HCT116 (cell line): ENCODE results near the gene HIGD2A. TPM values are rescaled to one million over a fixed set of nuclear protein-coding genes. Genes with fewer than 3 reads are reported as not detected.

Experiments
- ATAC-seq: fragments of 200-7000 bp; cut with Tn5 transposase; 2 replicates; pipeline ENCODE4 v1.9.1; 2020; ENCODE audit warnings: mild to moderate bottlenecking, moderate library complexity
- BruUV-seq: library from RNA; stranded (reverse); fragments of 400-500 nt; replicated peaks from 2 replicates; lab custom pipeline; 2021; lab: Mats Ljungman, UMichigan
- CTCF ChIA-PET: fragments of 300-600 bp; sonication (Branson Sonifier 250); formaldehyde crosslinking; loops from one replicate; lab custom pipeline; 2021; ENCODE audit warnings: antibody characterized with exemption; lab: Charles Lee
- POLR2A ChIA-PET: fragments of 300-600, 350-600 bp; sonication (Branson Sonifier 250); formaldehyde crosslinking; loops from one replicate; lab custom pipeline; 2021; ENCODE audit warnings: antibody characterized with exemption; lab: Charles Lee
- RAD21 ChIA-PET, 2 experiments: fragments of 300-600 bp; sonication (Branson Sonifier 250); formaldehyde crosslinking; loops; one replicate each; lab custom pipeline; 2023; ENCODE audit warnings: low total read pairs in 2 of 2; ENCODE audit not compliant: uncharacterized antibody in 2 of 2, unreplicated experiment in 2 of 2, low non-redundant PET in 1 of 2; lab: Charles Lee
- DNase-seq: peaks from one replicate; pipeline ENCODE4 v3.0.0-alpha.2; 2010; ENCODE audit warnings: low read depth, low spot score
- H2AFZ ChIP-seq: fragments of 200-600 bp; shearing (Covaris generic), sonication (generic); 2 replicates; pipeline ENCODE4 v1.6.1; 2017; ENCODE audit warnings: low read depth, mixed run types, mixed read lengths, antibody characterized with exemption, low read length; ENCODE audit not compliant: poor library complexity, severe bottlenecking
- H3K27ac ChIP-seq: 2 replicates; pipeline ENCODE4 v1.5.1; 2012; ENCODE audit warnings: low read depth, low read length
- H3K27me3 ChIP-seq: fragments of 200-600 bp; sonication (generic); 2 replicates; pipeline ENCODE4 v1.6.1; 2016; ENCODE audit warnings: mixed run types, low read length, mixed read lengths; ENCODE audit not compliant: insufficient read depth
- H3K36me3 ChIP-seq, 2 experiments: fragments of 200-500 bp in 1 of 2; fragments of 200-600 bp in 1 of 2; sonication (Bioruptor generic) in 1 of 2; sonication (generic) in 1 of 2; 2 replicates each; pipeline versions ENCODE4 v1.5.1 to v1.6.1; 2014 to 2016; ENCODE audit warnings: low read length in 2 of 2, inconsistent platforms in 1 of 2, mixed read lengths in 1 of 2, mixed run types in 1 of 2; ENCODE audit not compliant: insufficient read depth in 2 of 2, control insufficient read depth in 1 of 2
- H3K4me1 ChIP-seq, 2 experiments: fragments of 200-600 bp in 1 of 2; sonication (generic) in 1 of 2; 2 replicates each; pipeline versions ENCODE4 v1.5.1 to v1.6.1; 2012 to 2017; ENCODE audit warnings: low read length in 2 of 2, inconsistent platforms in 1 of 2, mild to moderate bottlenecking in 1 of 2, mixed read lengths in 1 of 2, mixed run types in 1 of 2, moderate library complexity in 1 of 2; ENCODE audit not compliant: insufficient read depth in 2 of 2, control insufficient read depth in 1 of 2
- H3K4me2 ChIP-seq: fragments of 200-600 bp; sonication (generic); 2 replicates; pipeline ENCODE4 v1.6.1; 2017; ENCODE audit warnings: mixed run types, low read length, mixed read lengths
- H3K4me3 ChIP-seq, 2 experiments: fragments of 200-600 bp in 1 of 2; sonication (generic) in 1 of 2; replicated peaks in 1 of 2; 2 replicates each; pipeline ENCODE4 v1.5.1; 2011 to 2016; ENCODE audit warnings: low read length in 2 of 2, control low read depth in 1 of 2, low read depth in 1 of 2, mild to moderate bottlenecking in 1 of 2, mixed read lengths in 1 of 2, mixed run types in 1 of 2
- H3K79me2 ChIP-seq: fragments of 200-600 bp; sonication (generic); 2 replicates; pipeline ENCODE4 v1.6.1; 2017; ENCODE audit warnings: mild to moderate bottlenecking, mixed run types, low read length, moderate library complexity, mixed read lengths; ENCODE audit not compliant: insufficient read depth
- H3K9ac ChIP-seq: fragments of 200-600 bp; sonication (generic); 2 replicates; pipeline ENCODE4 v1.6.1; 2016; ENCODE audit warnings: low read length, mixed read lengths
- H3K9me2 ChIP-seq: fragments of 200-600 bp; sonication (generic), shearing (Covaris generic); 2 replicates; pipeline ENCODE4 v1.6.1; 2017; ENCODE audit warnings: mixed run types, mild to moderate bottlenecking, moderate library complexity; ENCODE audit not compliant: insufficient read depth
- H3K9me3 ChIP-seq, 2 experiments: fragments of 200-500 bp in 1 of 2; fragments of 200-600 bp in 1 of 2; sonication (Bioruptor generic) in 1 of 2; sonication (generic) in 1 of 2; 2 replicates each; pipeline ENCODE4 v1.6.1; 2014 to 2017; ENCODE audit warnings: low read length in 2 of 2, mixed read lengths in 2 of 2, inconsistent platforms in 1 of 2, low read depth in 1 of 2, mild to moderate bottlenecking in 1 of 2, mixed run types in 1 of 2, moderate library complexity in 1 of 2; ENCODE audit not compliant: control insufficient read depth in 1 of 2, insufficient read depth in 1 of 2
- H4K20me1 ChIP-seq: fragments of 200-600 bp; sonication (generic), shearing (Covaris generic); 2 replicates; pipeline ENCODE4 v1.6.1; 2017; ENCODE audit warnings: mixed run types, mild to moderate bottlenecking, moderate library complexity; ENCODE audit not compliant: insufficient read depth
- CBX3 ChIP-seq: IDR thresholded peaks from 2 replicates; pipeline ENCODE4 v1.6.1; 2012; ENCODE audit warnings: low read depth
- FOSL1 ChIP-seq: IDR thresholded peaks from 2 replicates; pipeline ENCODE4 v1.6.1; 2012; ENCODE audit warnings: low read depth
- JUND ChIP-seq: IDR thresholded peaks from 2 replicates; pipeline ENCODE4 v1.6.1; 2012
- MAX ChIP-seq: IDR thresholded peaks from 2 replicates; pipeline ENCODE4 v1.6.1; 2012
- POLR2A ChIP-seq: IDR thresholded peaks from 2 replicates; pipeline ENCODE4 v1.7.0; 2011; ENCODE audit warnings: borderline replicate concordance; ENCODE audit not compliant: insufficient read depth, insufficient read length; ENCODE audit errors: extremely low read depth
- REST ChIP-seq: IDR thresholded peaks from 2 replicates; pipeline ENCODE4 v1.6.1; 2012; ENCODE audit warnings: low read depth
- SP1 ChIP-seq: IDR thresholded peaks from 2 replicates; pipeline ENCODE4 v1.6.1; 2012; ENCODE audit warnings: low read depth
- SRF ChIP-seq: IDR thresholded peaks from 2 replicates; pipeline ENCODE4 v1.6.1; 2012; ENCODE audit warnings: low read depth
- ZFX ChIP-seq: fragments of 450-650 bp; IDR thresholded peaks from 2 replicates; pipeline ENCODE4 v1.6.1; 2017
- intact Hi-C: fragments of 100-400 bp; cut with micrococcal nuclease; formaldehyde crosslinking; loops from 2 replicates; pipeline ENCODE4 v1.10.0; 2022
- total RNA-seq: library from RNA; stranded (reverse); gene quantifications from one replicate; pipeline ENCODE4 v1.2.1, GENCODE V29; 2021; ENCODE audit not compliant: unreplicated experiment
- TF ChIP-seq, protein P1 (sequence below): IDR thresholded peaks from 2 replicates; pipeline ENCODE4 v1.6.1; 2012

Gene HIGD2A
- total RNA-seq, 1 experiment from 2014 or later: 130 TPM

GRCh38 chr5:176425138-176425537 is 36.6 kb downstream of the HIGD2A start:
- no peak overlapping the region for H3K4me2 ChIP-seq
- no peaks in the 10 kb centered on the region for H3K9me2 ChIP-seq
- ChIA-PET CTCF (no interaction called here), POLR2A (no interaction called here), RAD21 (interaction anchor here in 1 of 2 experiments (0.6 kb wide), 1 partner anchor 14 kb away, joined by 4 read pairs; no protein-coding TSS in a partner anchor)
- H3K9ac ChIP-seq: no peak overlapping the region
- ATAC-seq: no peak
- intact Hi-C loops: no loop called here
- peaks cover 0 to 13% of the 10 kb centered on the region in 2 experiments; a peak in 2 of 4 replicates for H3K4me1 ChIP-seq
- TF ChIP-seq SP1: no peak
- TF ChIP-seq POLR2A: no peak
- no peak for TF ChIP-seq ZFX
- no peak for TF ChIP-seq FOSL1
- TF ChIP-seq CBX3: no peak
- no peak for TF ChIP-seq SRF
- no peak for TF ChIP-seq JUND
- no peak for TF ChIP-seq REST
- TF ChIP-seq, protein P1, sequence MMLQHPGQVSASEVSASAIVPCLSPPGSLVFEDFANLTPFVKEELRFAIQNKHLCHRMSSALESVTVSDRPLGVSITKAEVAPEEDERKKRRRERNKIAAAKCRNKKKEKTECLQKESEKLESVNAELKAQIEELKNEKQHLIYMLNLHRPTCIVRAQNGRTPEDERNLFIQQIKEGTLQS: no peak
- no peak for TF ChIP-seq MAX
- TF ChIP-seq, all 23 proteins: peak for 0
- Histone ChIP-seq H3K4me3 (no peak overlapping the region), H3K9me3 (peaks cover 0 to 3% of the 10 kb centered on the region in 2 experiments; a peak in 1 of 4 replicates), H4K20me1 (no peaks in the 10 kb centered on the region), H3K27ac (no peak overlapping the region), H2AFZ (no peak overlapping the region), H3K79me2 (no peaks in the 10 kb centered on the region), H3K27me3 (no peaks in the 10 kb centered on the region), H3K36me3 (no peaks in the 10 kb centered on the region)
- no peak for DNase-seq
- no TSS peak for BruUV-seq
